OCI-LY1 (cell line): ENCODE measurements around the gene RAD54L2.
A peak's percentile ranks its signal among the peaks of the same experiment; 100 is the strongest.

Experiments
- H2AFZ ChIP-seq: fragments of 200-600 bp; sonication (generic), shearing (Covaris generic); 2 replicates; pipeline ENCODE4 v1.6.0; 2014; ENCODE audit warnings: antibody characterized with exemption, mild to moderate bottlenecking, low read length
- H3F3A ChIP-seq: fragments of 200-600 bp; sonication (generic), shearing (Covaris generic); 2 replicates; pipeline ENCODE4 v1.6.0; 2014; ENCODE audit warnings: mild to moderate bottlenecking, antibody characterized with exemption, low read length, moderate library complexity; ENCODE audit not compliant: insufficient read depth
- H3K27ac ChIP-seq: fragments of 200-600 bp; sonication (generic); 2 replicates; pipeline ENCODE4 v1.5.1; 2014; ENCODE audit warnings: low read length, mixed run types, mild to moderate bottlenecking, low read depth; ENCODE audit not compliant: poor library complexity, severe bottlenecking
- H3K27me3 ChIP-seq: fragments of 200-600 bp; sonication (generic); 2 replicates; pipeline ENCODE4 v1.6.0; 2014; ENCODE audit warnings: antibody characterized with exemption, mild to moderate bottlenecking, low read length, moderate library complexity; ENCODE audit not compliant: insufficient read depth
- H3K36me3 ChIP-seq: fragments of 200-600 bp; sonication (generic); 2 replicates; pipeline ENCODE4 v1.6.1; 2014; ENCODE audit warnings: mild to moderate bottlenecking, antibody characterized with exemption, low read length, moderate library complexity, mixed read lengths; ENCODE audit not compliant: insufficient read depth
- H3K4me1 ChIP-seq: fragments of 200-600 bp; sonication (generic); 2 replicates; pipeline ENCODE4 v1.5.1; 2014; ENCODE audit warnings: mild to moderate bottlenecking, low read length, moderate library complexity; ENCODE audit not compliant: insufficient read depth, severe bottlenecking
- H3K4me2 ChIP-seq: fragments of 200-600 bp; sonication (generic), shearing (Covaris generic); 2 replicates; pipeline ENCODE4 v1.6.1; 2014; ENCODE audit warnings: low read length
- H3K4me3 ChIP-seq: fragments of 200-600 bp; sonication (generic); 2 replicates; pipeline ENCODE4 v1.5.1; 2014; ENCODE audit warnings: low read length, low read depth, mild to moderate bottlenecking, mixed read lengths; ENCODE audit not compliant: poor library complexity, severe bottlenecking
- H3K79me2 ChIP-seq: fragments of 200-600 bp; shearing (Covaris generic); 2 replicates; pipeline ENCODE4 v1.6.1; 2016; ENCODE audit warnings: mixed run types, low read length, mixed read lengths; ENCODE audit not compliant: insufficient read depth
- H3K9ac ChIP-seq: fragments of 200-600 bp; sonication (generic), shearing (Covaris generic); 2 replicates; pipeline ENCODE4 v1.6.1; 2014; ENCODE audit warnings: mild to moderate bottlenecking, low read length, mixed read lengths
- H3K9me2 ChIP-seq: fragments of 200-600 bp; sonication (generic), shearing (Covaris generic); 2 replicates; pipeline ENCODE4 v1.6.1; 2014; ENCODE audit warnings: low read depth, mild to moderate bottlenecking, low read length, mixed read lengths
- H3K9me3 ChIP-seq: fragments of 200-600 bp; shearing (Covaris generic); 2 replicates; pipeline ENCODE4 v1.6.1; 2014; ENCODE audit warnings: low read length, mixed read lengths
- H4K20me1 ChIP-seq: fragments of 200-600 bp; sonication (generic), shearing (Covaris generic); 2 replicates; pipeline ENCODE4 v1.6.0; 2016; ENCODE audit warnings: mild to moderate bottlenecking, low read length; ENCODE audit not compliant: insufficient read depth
- EZH2 ChIP-seq: fragments of 200-600 bp; sonication (generic), shearing (Covaris generic); IDR thresholded peaks from 2 replicates; pipeline ENCODE4 v1.8.0; 2017; ENCODE audit warnings: borderline replicate concordance, mixed run types, mild to moderate bottlenecking, antibody characterized with exemption, low read length, moderate library complexity, mixed read lengths
- TF ChIP-seq, protein P1 (sequence below): fragments of 200-600 bp; sonication (generic), shearing (Covaris generic); IDR thresholded peaks from 2 replicates; pipeline ENCODE4 v1.5.1; 2017; ENCODE audit warnings: mild to moderate bottlenecking, antibody characterized with exemption, low read length, moderate library complexity, mixed read lengths

Gene RAD54L2, protein sequence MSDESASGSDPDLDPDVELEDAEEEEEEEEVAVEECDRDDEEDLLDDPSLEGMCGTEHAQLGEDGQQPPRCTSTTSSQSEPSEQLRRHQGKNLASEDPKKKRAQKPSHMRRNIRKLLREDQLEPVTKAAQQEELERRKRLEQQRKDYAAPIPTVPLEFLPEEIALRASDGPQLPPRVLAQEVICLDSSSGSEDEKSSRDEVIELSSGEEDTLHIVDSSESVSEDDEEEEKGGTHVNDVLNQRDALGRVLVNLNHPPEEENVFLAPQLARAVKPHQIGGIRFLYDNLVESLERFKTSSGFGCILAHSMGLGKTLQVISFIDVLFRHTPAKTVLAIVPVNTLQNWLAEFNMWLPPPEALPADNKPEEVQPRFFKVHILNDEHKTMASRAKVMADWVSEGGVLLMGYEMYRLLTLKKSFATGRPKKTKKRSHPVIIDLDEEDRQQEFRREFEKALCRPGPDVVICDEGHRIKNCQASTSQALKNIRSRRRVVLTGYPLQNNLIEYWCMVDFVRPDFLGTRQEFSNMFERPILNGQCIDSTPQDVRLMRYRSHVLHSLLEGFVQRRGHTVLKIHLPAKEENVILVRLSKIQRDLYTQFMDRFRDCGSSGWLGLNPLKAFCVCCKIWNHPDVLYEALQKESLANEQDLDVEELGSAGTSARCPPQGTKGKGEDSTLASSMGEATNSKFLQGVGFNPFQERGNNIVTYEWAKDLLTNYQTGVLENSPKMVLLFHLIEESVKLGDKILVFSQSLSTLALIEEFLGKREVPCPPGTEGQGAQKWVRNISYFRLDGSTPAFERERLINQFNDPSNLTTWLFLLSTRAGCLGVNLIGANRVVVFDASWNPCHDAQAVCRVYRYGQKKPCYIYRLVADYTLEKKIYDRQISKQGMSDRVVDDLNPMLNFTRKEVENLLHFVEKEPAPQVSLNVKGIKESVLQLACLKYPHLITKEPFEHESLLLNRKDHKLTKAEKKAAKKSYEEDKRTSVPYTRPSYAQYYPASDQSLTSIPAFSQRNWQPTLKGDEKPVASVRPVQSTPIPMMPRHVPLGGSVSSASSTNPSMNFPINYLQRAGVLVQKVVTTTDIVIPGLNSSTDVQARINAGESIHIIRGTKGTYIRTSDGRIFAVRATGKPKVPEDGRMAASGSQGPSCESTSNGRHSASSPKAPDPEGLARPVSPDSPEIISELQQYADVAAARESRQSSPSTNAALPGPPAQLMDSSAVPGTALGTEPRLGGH (N-terminal part only)

DNA sequence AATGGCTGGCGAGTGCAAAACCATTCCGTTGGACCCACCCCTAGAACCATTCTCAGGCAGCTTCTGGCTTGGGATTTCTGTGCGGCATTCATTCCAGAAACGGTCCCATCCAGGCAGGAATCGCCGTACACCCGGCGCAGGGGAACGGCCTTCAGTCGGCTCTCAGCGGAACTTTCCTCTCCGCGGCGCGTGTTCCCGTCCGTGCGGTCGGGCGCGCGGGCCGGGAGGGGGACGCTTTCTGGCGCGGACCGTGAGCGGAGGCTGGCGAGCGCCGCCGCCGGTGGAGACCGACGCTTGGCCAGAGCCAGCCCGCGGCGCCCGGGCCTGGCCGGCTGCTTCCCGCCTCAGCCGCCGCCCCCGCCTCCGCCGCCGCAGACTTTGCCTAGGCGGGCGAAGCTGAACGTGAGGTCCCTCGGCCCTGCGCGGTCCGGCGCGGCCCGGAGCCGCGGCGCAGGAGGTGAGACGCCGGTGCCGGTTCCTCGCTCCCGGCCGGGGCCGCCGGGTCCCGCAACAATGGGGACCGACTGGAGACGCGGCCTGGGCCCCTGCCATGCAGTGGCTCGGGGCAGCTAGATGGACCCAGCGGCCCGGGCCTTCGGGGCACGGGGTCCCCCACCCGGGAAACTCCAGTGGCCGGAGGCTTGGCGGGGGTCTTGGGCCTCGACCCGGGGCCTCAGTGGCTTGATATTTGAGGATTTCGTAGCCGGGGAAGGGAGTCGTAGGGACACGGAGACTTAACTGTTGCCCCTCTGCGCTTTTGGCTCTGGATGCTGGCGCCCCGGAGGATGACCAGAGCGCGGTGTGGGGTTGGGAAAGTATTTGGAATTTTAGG, at the start of gene RAD54L2:
TSS of gene RAD54L2 (plus strand) at position 261 of the 832 bp plus-strand sequence. CDS start 51,702 bp downstream, outside the sequence.
- H3K9me3 ChIP-seq = no peaks in the 10 kb centered on the region
- H3F3A ChIP-seq = no peaks in the 10 kb centered on the region
- TF ChIP-seq EZH2 = no peak
- TF ChIP-seq, protein P1, sequence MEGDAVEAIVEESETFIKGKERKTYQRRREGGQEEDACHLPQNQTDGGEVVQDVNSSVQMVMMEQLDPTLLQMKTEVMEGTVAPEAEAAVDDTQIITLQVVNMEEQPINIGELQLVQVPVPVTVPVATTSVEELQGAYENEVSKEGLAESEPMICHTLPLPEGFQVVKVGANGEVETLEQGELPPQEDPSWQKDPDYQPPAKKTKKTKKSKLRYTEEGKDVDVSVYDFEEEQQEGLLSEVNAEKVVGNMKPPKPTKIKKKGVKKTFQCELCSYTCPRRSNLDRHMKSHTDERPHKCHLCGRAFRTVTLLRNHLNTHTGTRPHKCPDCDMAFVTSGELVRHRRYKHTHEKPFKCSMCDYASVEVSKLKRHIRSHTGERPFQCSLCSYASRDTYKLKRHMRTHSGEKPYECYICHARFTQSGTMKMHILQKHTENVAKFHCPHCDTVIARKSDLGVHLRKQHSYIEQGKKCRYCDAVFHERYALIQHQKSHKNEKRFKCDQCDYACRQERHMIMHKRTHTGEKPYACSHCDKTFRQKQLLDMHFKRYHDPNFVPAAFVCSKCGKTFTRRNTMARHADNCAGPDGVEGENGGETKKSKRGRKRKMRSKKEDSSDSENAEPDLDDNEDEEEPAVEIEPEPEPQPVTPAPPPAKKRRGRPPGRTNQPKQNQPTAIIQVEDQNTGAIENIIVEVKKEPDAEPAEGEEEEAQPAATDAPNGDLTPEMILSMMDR = no peak; the same call in 1 of the 2 replicates
- H3K79me2 ChIP-seq = peaks cover 17% of the 10 kb centered on the region
- peak within 1 kb of the TSS; percentile 86 for H3K4me3 ChIP-seq
- H3K4me1 ChIP-seq = peaks cover 21% of the 10 kb centered on the region
- H3K27me3 ChIP-seq = no peaks in the 10 kb centered on the region
- H3K27ac ChIP-seq = no peak within 1 kb of the TSS
- H3K36me3 ChIP-seq = no peaks in the 10 kb centered on the region; the same call in 1 of the 2 replicates
- H2AFZ ChIP-seq = peak within 1 kb of the TSS; percentile 89
- H3K9ac ChIP-seq = peak within 1 kb of the TSS; percentile 96
- H3K9me2 ChIP-seq = no peaks in the 10 kb centered on the region
- H4K20me1 ChIP-seq = no peaks in the 10 kb centered on the region
- peak within 1 kb of the TSS; percentile 84 for H3K4me2 ChIP-seq

DNA sequence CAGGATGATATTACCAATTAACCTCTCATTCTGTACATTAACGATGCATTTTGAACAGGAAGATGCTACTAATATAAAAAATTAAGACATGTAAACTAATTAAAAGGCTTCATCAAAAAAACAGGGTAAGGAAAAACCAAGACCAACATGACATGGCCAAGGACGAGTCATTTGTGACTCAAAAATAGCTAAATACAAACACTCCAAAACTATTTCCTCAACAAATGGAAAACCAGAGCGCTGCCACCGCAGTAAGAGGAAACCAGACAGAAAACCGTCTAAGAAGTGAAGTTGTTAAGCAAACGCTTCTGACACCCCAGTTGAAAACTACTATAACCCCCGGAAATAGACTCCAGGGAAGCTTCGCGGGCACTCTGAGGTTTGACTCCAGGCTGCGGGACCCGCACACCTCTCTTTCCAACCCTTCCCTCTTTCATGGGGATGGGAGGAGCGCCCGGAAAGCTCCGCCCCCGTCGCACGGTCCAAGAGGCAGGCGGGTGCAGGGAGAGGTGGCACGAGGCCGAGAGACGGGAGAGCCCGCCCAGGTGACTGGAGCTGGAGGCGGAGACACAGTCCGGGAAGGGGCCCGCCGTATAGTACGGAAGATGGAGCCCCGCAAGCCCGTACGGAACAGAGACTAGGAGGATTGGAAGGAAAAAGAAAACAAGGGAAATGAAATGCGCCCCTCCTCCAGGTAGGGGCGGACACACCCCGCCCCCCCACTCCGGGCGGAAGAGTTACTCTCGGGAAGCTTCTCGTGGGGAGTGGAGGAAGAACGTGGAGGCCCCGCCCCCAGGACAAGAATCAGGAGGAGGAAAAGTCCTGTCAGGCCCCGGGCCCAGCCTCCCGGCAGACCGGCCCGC, 39.4 kb upstream of the RAD54L2 start:
- peaks cover 42% of the 10 kb centered on the region for H3K79me2 ChIP-seq

More for the DNA sequence above, 39.4 kb upstream of the RAD54L2 start:
- peaks cover 24% of the 10 kb centered on the region for H3K36me3 ChIP-seq
- peaks cover 17% of the 10 kb centered on the region for H3K4me1 ChIP-seq
- H4K20me1 ChIP-seq = no peaks in the 10 kb centered on the region
- H3K27me3 ChIP-seq = no peaks in the 10 kb centered on the region
- H3K4me3 ChIP-seq = peak overlapping the region; percentile 77
- TF ChIP-seq EZH2 = no peak
- TF ChIP-seq, protein P1 = no peak
- H2AFZ ChIP-seq = no peak overlapping the region
- H3K9me2 ChIP-seq = no peaks in the 10 kb centered on the region
- H3K9ac ChIP-seq = peak overlapping the region; percentile 76
- H3K4me2 ChIP-seq = peak overlapping the region; percentile 69
- H3K27ac ChIP-seq = peak overlapping the region; percentile 73
- no peaks in the 10 kb centered on the region for H3F3A ChIP-seq
- H3K9me3 ChIP-seq = no peaks in the 10 kb centered on the region
